CD4-positive, alpha-beta T cell treated with Interleukin-12 subunit alpha and Interleukin-12 subunit beta, for 1 hour (primary cell): Measurements from ENCODE around the gene DGKI.

Source experiments
- DNase-seq: peaks from one replicate; pipeline ENCODE4 v3.0.0-alpha.2; 2020

DGKI gene

GRCh38 chr7:137585591-137585990, 261.2 kb downstream of the DGKI start:
- no peak for DNase-seq

DNA sequence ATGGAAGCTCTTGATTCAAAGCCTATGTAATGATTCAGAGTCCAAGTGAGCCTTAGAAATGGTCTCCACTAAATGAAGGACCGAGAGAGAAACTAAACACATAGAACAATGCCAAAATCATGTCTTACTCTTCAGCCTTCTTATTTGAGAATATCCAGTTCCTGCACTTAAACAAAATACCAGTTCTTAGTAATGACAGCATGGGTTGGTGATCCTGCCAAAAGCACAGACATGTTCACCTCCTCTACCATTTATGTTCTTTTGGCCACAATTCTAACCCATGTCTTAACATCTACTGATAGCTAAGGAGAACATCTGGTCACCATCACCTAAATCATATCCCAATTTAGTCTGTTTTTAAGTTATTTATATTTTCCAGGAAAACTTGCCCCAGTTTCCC, 263.6 kb downstream of the DGKI start:
- DNase-seq: no peak

DNA sequence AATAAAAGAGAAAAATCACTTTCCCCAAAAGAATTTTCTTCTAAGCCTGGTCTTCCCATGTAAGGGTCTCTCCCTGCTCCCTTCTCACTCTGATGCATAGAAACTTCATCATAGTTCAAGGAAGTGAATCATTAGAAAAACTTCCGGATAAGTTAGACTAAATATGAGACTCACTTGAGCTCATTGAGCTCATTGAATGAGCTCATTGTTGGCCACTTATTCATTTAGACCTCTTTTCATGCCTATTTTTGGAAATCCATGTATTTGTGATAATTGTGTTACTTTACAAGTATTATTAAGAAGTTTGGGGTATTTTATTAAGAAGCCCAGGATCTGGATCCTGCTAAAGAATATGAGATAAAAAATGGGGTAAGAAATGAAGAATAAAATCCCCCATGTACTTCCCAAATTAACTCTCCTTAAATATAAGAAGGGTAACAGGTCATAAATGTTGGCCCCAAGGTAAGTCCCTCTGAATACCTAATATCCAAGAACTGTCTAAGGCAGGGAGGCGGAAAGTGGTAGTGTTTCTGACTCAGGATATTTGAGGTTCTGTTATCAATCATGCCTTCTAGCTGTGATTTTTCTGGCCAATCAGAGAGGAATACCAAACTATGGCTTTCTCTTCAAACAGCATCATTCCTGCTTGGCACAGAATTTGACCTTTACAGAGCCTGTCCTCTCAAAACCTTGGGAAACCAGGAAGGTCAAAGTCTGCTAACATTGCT, 266.7 kb downstream of the DGKI start:
- DNase-seq: no peak

GRCh38 chr7:137578541-137578940, 268.2 kb downstream of the DGKI start:
- DNase-seq: no peak

- no peak for DNase-seq
Observed at GRCh38 chr7:137577184-137577583, 269.6 kb downstream of the DGKI start.

- DNase-seq: no peak
Observed at GRCh38 chr7:137576481-137576880, 270.3 kb downstream of the DGKI start.

GRCh38 chr7:137574812-137575211, 272.0 kb downstream of the DGKI start:
- DNase-seq: no peak

- no peak for DNase-seq
Observed at GRCh38 chr7:137572056-137572784, 274.6 kb downstream of the DGKI start.

DNA sequence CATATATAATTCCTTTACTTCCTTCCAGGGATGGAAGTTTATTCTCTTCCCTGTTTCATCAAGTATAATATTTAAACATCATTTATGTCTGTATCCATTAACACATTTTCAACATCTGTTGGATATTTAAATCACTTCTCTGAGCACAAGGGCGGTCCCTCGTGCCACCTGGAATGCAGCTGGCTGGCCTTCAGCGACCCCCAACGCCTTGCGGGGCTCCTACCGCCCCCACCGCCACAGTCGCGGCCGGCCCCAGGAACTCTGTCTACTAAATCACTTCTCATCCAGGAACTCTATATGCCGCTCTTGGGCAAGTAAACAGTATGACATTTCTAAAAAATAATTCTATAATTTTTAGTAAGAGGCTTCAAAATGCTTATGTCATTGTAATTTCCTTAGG, 282.1 kb downstream of the DGKI start:
- DNase-seq: no peak

GRCh38 chr7:137563981-137564380, 282.8 kb downstream of the DGKI start:
- no peak for DNase-seq

DNA sequence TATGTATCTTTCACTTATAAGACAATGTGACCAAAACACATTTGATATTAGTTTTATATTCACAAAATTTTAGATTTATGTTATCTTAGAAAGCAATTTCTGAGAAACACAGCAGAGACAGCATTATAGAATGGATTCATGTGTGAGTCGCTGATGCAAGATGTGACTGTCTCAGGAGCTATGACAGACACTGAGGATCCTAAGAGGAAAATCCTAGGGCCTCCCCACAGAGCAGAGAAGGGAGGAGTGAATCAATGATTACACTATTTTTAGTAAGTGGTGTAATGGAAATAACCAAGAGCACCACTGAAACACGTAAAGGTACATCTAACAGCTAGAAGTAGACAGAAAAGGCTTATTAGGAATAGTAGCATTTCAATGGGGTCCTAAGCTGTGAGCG, 299.3 kb downstream of the DGKI start:
- no peak for DNase-seq

- DNase-seq: no peak
Observed at GRCh38 chr7:137546671-137547070, 300.1 kb downstream of the DGKI start.

DNA sequence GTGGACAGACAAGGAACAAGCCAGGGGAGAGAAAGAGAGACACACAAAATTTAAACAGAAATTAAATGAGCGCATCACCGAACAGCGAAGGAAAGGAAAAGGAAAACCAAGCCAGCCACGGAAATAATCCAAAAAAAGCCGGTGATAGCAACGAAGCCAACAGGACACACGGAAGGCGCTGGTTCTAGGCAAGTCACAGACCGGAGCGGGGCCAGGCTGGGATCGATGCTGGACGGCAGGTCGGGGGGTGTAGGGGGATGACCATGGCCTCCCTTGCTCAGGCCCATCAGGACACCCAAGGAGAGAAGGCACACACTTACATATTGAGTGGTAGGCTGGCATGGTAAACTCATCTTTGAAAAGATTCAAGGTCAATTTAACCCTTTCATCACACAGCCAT, 300.8 kb downstream of the DGKI start:
- no peak for DNase-seq

GRCh38 chr7:137545059-137545716, 301.6 kb downstream of the DGKI start:
- DNase-seq: no peak

DNA sequence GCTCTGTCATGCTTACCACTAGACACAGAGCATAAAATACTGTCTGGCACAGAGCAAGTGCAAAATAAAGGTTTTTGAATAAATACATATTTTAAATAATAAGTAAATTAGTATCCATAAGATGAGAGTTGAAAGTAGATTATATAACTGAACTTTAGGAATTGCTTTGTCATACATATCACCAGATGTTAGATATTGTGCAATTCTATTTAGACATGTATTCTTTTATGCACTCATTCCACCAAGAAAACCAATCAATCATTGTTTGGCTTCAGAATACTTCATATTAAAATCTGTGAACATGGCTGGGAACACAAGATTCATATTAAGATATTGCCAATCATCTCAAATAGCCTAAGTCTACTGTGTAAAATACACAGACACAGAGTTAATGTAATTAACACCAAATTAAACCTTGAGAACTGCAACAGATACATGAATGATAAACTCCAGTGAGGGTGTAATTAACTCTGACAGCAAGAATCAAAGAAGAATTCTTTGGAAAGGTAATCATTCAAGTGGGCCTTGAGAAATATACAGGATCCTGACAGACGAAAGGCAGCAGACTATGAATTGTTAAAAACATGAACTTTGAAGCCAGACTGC, 302.2 kb downstream of the DGKI start:
- DNase-seq: no peak

DNA sequence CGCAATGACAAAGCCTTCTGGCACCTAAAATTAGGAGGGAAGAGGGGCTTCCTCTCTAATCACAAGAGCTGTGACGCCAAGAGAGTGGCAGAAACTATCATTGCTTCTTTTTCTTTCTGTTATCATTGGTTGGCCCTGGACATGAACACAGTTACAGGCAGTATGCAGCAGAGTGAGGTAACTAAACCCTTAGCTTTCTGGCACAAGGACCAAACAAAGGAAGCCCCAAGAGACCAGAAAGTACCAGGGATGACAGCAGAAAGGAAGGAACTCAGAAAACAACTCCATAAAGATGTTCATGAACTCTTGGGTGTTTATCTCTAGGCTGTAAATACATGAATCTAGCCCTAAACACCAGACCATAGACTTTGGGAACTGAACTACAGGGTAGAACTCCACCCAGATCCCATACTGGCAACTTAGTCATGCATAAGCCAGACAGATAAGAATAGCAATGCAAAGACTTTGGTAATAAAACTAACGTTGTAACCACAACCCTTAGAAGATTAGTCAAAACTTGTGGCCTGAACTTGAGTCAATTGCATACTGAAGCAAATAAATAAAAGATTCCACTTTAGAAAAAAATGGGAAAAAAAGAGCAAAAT, 307.6 kb downstream of the DGKI start:
- no peak for DNase-seq

DNA sequence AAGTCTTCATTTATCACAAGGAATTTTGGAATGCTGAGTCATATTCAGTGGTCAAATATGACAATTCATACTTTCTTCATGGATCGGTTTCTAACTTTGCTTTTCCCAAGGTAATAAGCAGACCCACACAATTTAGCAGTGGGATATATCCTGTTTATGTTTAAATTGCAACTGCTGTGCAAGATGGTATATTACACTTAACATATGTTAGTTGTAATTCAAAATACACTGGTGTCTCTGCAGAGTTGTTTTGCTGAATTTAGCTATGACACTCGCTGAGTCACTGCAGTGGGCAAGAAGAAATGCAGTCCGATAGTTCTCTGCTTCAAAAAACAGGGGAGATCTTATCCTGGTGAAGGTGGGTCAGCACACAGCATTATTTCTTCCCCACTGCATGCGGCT, 308.4 kb downstream of the DGKI start:
- no peak for DNase-seq

GRCh38 chr7:137535579-137535978, 311.2 kb downstream of the DGKI start:
- DNase-seq: no peak

GRCh38 chr7:137531671-137532070, 315.1 kb downstream of the DGKI start:
- DNase-seq: no peak

GRCh38 chr7:137527634-137528033, 319.1 kb downstream of the DGKI start:
- DNase-seq: no peak

DNA sequence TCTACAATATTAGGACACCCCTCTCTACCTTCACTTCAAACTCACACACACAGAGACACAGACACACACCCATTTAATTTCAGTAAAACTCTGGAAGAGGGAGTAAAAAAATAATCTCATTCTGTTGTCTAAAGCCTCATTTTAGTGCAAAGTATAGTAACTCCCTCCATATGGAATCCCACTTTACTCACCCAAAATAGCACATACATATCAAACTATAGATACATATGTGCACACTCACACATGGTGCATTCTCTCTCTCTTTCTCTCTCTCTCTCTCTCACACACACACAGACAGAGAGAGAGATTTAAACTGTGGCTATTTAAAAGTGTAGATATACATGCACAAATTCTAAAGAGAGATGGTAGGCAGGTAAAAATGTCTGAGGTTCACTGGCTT, 323.6 kb downstream of the DGKI start:
- DNase-seq: no peak

- no peak for DNase-seq
Observed at GRCh38 chr7:137521451-137521850, 325.3 kb downstream of the DGKI start.

DNA sequence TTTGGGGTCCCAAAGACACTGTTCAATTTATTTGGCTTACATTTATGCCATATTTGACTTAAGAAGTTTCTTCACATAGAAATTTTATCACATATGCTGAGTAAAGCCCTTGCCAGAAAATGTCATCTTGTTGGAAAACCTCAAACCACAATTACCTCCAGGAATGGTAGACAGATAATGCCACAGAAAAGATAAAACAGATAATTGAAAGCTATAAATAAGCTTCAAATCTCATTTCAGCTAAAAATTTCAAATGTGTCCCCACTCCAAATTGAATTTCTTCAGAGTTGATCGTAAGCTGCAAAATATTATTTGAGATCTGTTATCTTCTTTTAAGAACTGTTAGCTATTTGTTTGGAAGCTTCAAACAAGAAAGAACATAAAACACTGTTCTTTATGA, 326.8 kb downstream of the DGKI start:
- no peak for DNase-seq
